GM10248 (cell line): Measurements from ENCODE around the gene PRAMEF1.
"Not testable (repeated sequence)": the region's sequence is repeated elsewhere in the genome, so short reads cannot be mapped to it uniquely, and the experiment has no call there.

Experiments
- CTCF ChIA-PET: fragments of 300-600 bp; sonication (Branson Sonifier 250); formaldehyde crosslinking; extraction: SDS; loops from one replicate; lab custom pipeline; 2021; ENCODE audit warnings: antibody characterized with exemption; lab: Yijun Ruan, JAX
- POLR2A ChIA-PET: fragments of 350-650 bp; sonication (Branson Sonifier 250); formaldehyde crosslinking; extraction: SDS; loops from one replicate; lab custom pipeline; 2020; ENCODE audit warnings: antibody characterized with exemption; lab: Yijun Ruan, JAX
- DNase-seq: peaks from one replicate; pipeline ENCODE4 v3.0.0; 2012; ENCODE audit errors: extremely low spot score
- CTCF ChIP-seq: IDR thresholded peaks from 2 replicates; pipeline ENCODE4 v1.5.1; 2012; ENCODE audit warnings: mild to moderate bottlenecking, low read depth; ENCODE audit errors: extremely low read depth, missing control alignments, control extremely low read depth

PRAMEF1 gene

GRCh38 chr1:12791097-12791496, at the start of gene PRAMEF1:
Gene PRAMEF1 (plus strand): TSS chr1:12791397. CDS start chr1:12793228, 1,831 bp downstream.
- POLR2A ChIA-PET, CTCF ChIA-PET, DNase-seq: not testable (repeated sequence)

GRCh38 chr1:12741946-12742345, 49.3 kb upstream of the PRAMEF1 start:
- no peak for DNase-seq
- no peak for TF ChIP-seq CTCF
- POLR2A ChIA-PET = no interaction called here
- CTCF ChIA-PET = interaction anchor here (1.0 kb wide), 1 partner anchor 10 kb away, joined by 3 read pairs; no protein-coding TSS in a partner anchor

GRCh38 chr1:12745126-12745991, 45.8 kb upstream of the PRAMEF1 start:
- no peak for DNase-seq
- ChIA-PET POLR2A (no interaction called here), CTCF (no interaction called here)
- no peak for TF ChIP-seq CTCF

GRCh38 chr1:12745992-12746323, 45.2 kb upstream of the PRAMEF1 start, which contains the start of gene CFAP107:
Gene CFAP107 (plus strand): TSS chr1:12746200. CDS start chr1:12746431, 231 bp downstream.
- ChIA-PET CTCF (no interaction called here), POLR2A (no interaction called here)
- TF ChIP-seq CTCF = no peak
- DNase-seq = no peak

GRCh38 chr1:12748778-12749355, 42.3 kb upstream of the PRAMEF1 start:
- CTCF ChIA-PET = interaction anchor here (1.8 kb wide), 1 partner anchor 9 kb away, joined by 3 read pairs; no protein-coding TSS in a partner anchor
- no peak for TF ChIP-seq CTCF
- POLR2A ChIA-PET = no interaction called here
- DNase-seq = no peak

GRCh38 chr1:12754738-12755137, 36.5 kb upstream of the PRAMEF1 start:
- TF ChIP-seq CTCF = no peak
- no peak for DNase-seq

GRCh38 chr1:12756273-12756672, 34.9 kb upstream of the PRAMEF1 start:
- ChIA-PET POLR2A (no interaction called here), CTCF (no interaction called here)
- TF ChIP-seq CTCF = no peak
- no peak for DNase-seq

More at GRCh38 chr1:12754738-12755137, 36.5 kb upstream of the PRAMEF1 start:
- CTCF ChIA-PET = no interaction called here
- POLR2A ChIA-PET = no interaction called here
